ENCODE results near the gene PIGP. TPM values are rescaled to one million over a fixed set of nuclear protein-coding genes. Genes with fewer than 3 reads are reported as not detected.

PIGP gene
- total and polyA plus RNA-seq, 2 of the 8 experiments (the other 6 are each of a cell fraction or from before 2014, with no cell fraction given) = 11.3 to 18.0 TPM

- WGBS, 2 experiments (ENCODE audit: extremely low coverage in 1 of 2, insufficient coverage in 1 of 2, insufficient read length in 1 of 2, insufficient replicate concordance in 2 of 2, low coverage in 1 of 2, low lambda C conversion rate in 2 of 2, missing lambda C conversion rate in 1 of 2) = 83% methylated on average over 7 of the region's 7 CpGs; no CpG with 5 or more reads in 1 of the 2 experiments
- Histone ChIP-seq H3K14ac (ENCODE audit: insufficient read length) (no peak overlapping the region), H3K27ac (ENCODE audit: low read depth, low read length) (no peak overlapping the region), H2BK5ac (ENCODE audit: low read depth, low read length) (no peak overlapping the region), H4K20me1 (replicated peaks in 1 of 2; ENCODE audit: control insufficient read depth in 1 of 2, insufficient read depth in 2 of 2, low read length in 2 of 2) (no peaks in the 10 kb centered on the region), H3K18ac (ENCODE audit: extremely low read depth, low read length) (no peak overlapping the region), H2BK120ac (replicated peaks; ENCODE audit: low read depth, low read length) (no peak overlapping the region), H3K23ac (ENCODE audit: insufficient read length) (no peak overlapping the region), H2BK20ac (ENCODE audit: low read length) (no peak overlapping the region), H3K4me3 (ENCODE audit: extremely low read depth in 1 of 4, insufficient read depth in 2 of 4, low read depth in 3 of 4, low read length in 4 of 4) (no peak overlapping the region), H3K56ac (replicated peaks; ENCODE audit: insufficient read length, low read depth, low read length) (no peak overlapping the region), H2BK12ac (ENCODE audit: low read depth, low read length) (no peak overlapping the region), H2BK15ac (ENCODE audit: low read length) (0 out of 2 replicates have a peak overlapping the region, but pooled peaks have one; percentile 50), H3K4me2 (ENCODE audit: insufficient read depth in 1 of 2, low read depth in 2 of 2, low read length in 2 of 2) (no peak overlapping the region), H3K36me3 (ENCODE audit: control insufficient read depth in 2 of 4, insufficient read depth in 4 of 4, low read length in 3 of 4) (peaks cover 0 to 4% (median 0%) of the 10 kb centered on the region in 4 experiments; a peak in 2 of 8 replicates), H4K5ac (ENCODE audit: insufficient read length, low read depth, low read length) (no peak overlapping the region), H3K4ac (replicated peaks; ENCODE audit: insufficient read length, low read depth, low read length) (no peak overlapping the region), H3K9me3 (ENCODE audit: insufficient read depth in 2 of 2, low read depth in 1 of 2, low read length in 1 of 2) (peaks cover 0 to 2% of the 10 kb centered on the region in 2 experiments; a peak in 1 of 4 replicates), H4K91ac (replicated peaks; ENCODE audit: insufficient read length, low read length) (no peak overlapping the region), H3K9ac (replicated peaks in 1 of 4; ENCODE audit: extremely low read depth in 1 of 4, low read depth in 3 of 4, low read length in 3 of 4) (no peak overlapping the region), H3K79me1 (ENCODE audit: low read depth, low read length) (no peaks in the 10 kb centered on the region), H2AK5ac (ENCODE audit: low read depth, low read length) (no peak overlapping the region; the same call in 1 of the 2 replicates), H3K23me2 (ENCODE audit: low read depth, low read length) (no peaks in the 10 kb centered on the region), H3K79me2 (ENCODE audit: control insufficient read depth in 1 of 2, insufficient read depth in 2 of 2, low read length in 2 of 2) (no peaks in the 10 kb centered on the region), H3K27me3 (replicated peaks in 1 of 4; ENCODE audit: control insufficient read depth in 3 of 4, extremely low read depth in 1 of 4, insufficient read depth in 3 of 4, low read length in 3 of 4) (no peaks in the 10 kb centered on the region), H2AFZ (ENCODE audit: low read length) (no peak overlapping the region), H3K4me1 (replicated peaks in 1 of 4; ENCODE audit: control insufficient read depth in 3 of 4, insufficient read depth in 4 of 4, low read length in 3 of 4) (peaks cover 5 to 13% (median 9%) of the 10 kb centered on the region in 4 experiments), H4K8ac (ENCODE audit: extremely low read depth, insufficient read depth, low read length) (no peak overlapping the region)
- FAIRE-seq = no peak
- ChIA-PET CTCF (ENCODE audit: partially characterized antibody) (interaction anchor here (0.6 to 1.1 kb wide), 4 partner anchors 20 to 79 kb away, joined by 3 to 4 read pairs (median 4); no protein-coding TSS in a partner anchor), POLR2A (ENCODE audit: partially characterized antibody) (no interaction called here)
- no peak for TF ChIP-seq CHD2 (IDR thresholded peaks at IDR 0.05; ENCODE audit: low read length)
- TF ChIP-seq ATF3 (IDR thresholded peaks at IDR 0.05; ENCODE audit: insufficient read depth, low read depth, low read length) = no peak
- no peak for TF ChIP-seq TBP (IDR thresholded peaks at IDR 0.05; ENCODE audit: low read depth, low read length)
- no peak for TF ChIP-seq MAFK (IDR thresholded peaks at IDR 0.05; ENCODE audit: low read depth, low read length)
- no peak for TF ChIP-seq TAF1 (IDR thresholded peaks at IDR 0.05; ENCODE audit: low read depth, low read length)
- no peak for TF ChIP-seq NANOG (IDR thresholded peaks at IDR 0.05; ENCODE audit: insufficient read depth, low read depth, low read length, poor library complexity, severe bottlenecking)
- no peak for DNase-seq (ENCODE audit: low read depth in 1 of 2, low spot score in 2 of 2)
Observed at GRCh38 chr21:37061926-37062592, 10.8 kb downstream of the PIGP start.

All from H1 (cell line).